Sigmoid colon (tissue), 7 donors: Measurements from ENCODE around the gene PLPPR1. TPM values are rescaled to one million over a fixed set of nuclear protein-coding genes. Genes with fewer than 3 reads are reported as not detected.

Experiments used
- DNase-seq: peaks from one replicate; pipeline ENCODE4 v3.0.0-alpha.2; 2019
- H3K27ac ChIP-seq, 4 donors: fragments of 200-600 bp; sonication (generic); one replicate each; pipeline ENCODE4 v1.5.1; 2016 to 2019; ENCODE audit warnings: mild to moderate bottlenecking in 1 of 4
- H3K27me3 ChIP-seq, 3 donors: fragments of 200-600 bp; sonication (generic); one replicate each; pipeline ENCODE4 v1.5.1; 2019; ENCODE audit warnings: mild to moderate bottlenecking in 1 of 3
- H3K36me3 ChIP-seq, 4 donors: fragments of 200-600 bp; sonication (generic); one replicate each; pipeline ENCODE4 v1.5.1; 2016 to 2019
- H3K4me1 ChIP-seq, 4 donors: fragments of 200-600 bp; sonication (generic); one replicate each; pipeline ENCODE4 v1.5.1; 2017 to 2019
- H3K4me3 ChIP-seq, 4 donors: fragments of 200-600 bp; sonication (generic); one replicate each; pipeline ENCODE4 v1.5.1; 2017 to 2019; ENCODE audit warnings: mild to moderate bottlenecking in 2 of 4, moderate library complexity in 1 of 4
- H3K9me3 ChIP-seq, 4 donors: fragments of 200-600 bp in 3 of 4; sonication (generic) in 3 of 4; one replicate each; pipeline versions ENCODE4 v1.5.1 to v1.6.1; 2013 to 2019
- EP300 ChIP-seq, 4 donors: sonication (generic); formaldehyde crosslinking; IDR thresholded peaks; one replicate each; pipeline ENCODE4 v1.6.1; 2017; ENCODE audit warnings: antibody characterized with exemption in 4 of 4
- POLR2A ChIP-seq, 2 donors: fragments of 450-650 bp; IDR thresholded peaks; one replicate each; pipeline ENCODE4 v1.6.1; 2016; ENCODE audit warnings: antibody characterized with exemption in 2 of 2, mild to moderate bottlenecking in 2 of 2, moderate library complexity in 2 of 2
- POLR2AphosphoS5 ChIP-seq, 4 donors: sonication (generic); formaldehyde crosslinking; IDR thresholded peaks; one replicate each; pipeline ENCODE4 v1.6.1; 2017; ENCODE audit warnings: antibody characterized with exemption in 4 of 4
- WGBS, 2 donors: extraction: QIAGEN DNeasy Blood & Tissue Kit; methylation state at CpG; one replicate each; pipeline ENCODE4 v1.1.7; 2013; 5-methylcytosine and 5-hydroxymethylcytosine counted together
- intact Hi-C: fragments of 100-400 bp; cut with DNase I; formaldehyde crosslinking; loops from one replicate; pipeline ENCODE4 v1.15.1; 2023
- polyA plus RNA-seq, 3 donors: library from polyadenylated mRNA; stranded (reverse); fragments of 200-250 nt; gene quantifications; one replicate each; pipeline ENCODE4 v1.2.3, GENCODE V29; 2013
- total RNA-seq, 4 donors: library from RNA; depleted of rRNA; stranded (reverse); fragments of >200 nt; gene quantifications; one replicate each; pipeline ENCODE4 v1.1.0, GENCODE V29; 2016
- TF ChIP-seq, protein P1 (sequence below), 4 experiments: fragments of 450-650 bp in 3 of 4; fragments of 200-600 bp in 1 of 4; IDR thresholded peaks; one replicate each; pipeline ENCODE4 v1.5.1; 2016 to 2019; ENCODE audit warnings: antibody characterized with exemption in 4 of 4, mild to moderate bottlenecking in 3 of 4, moderate library complexity in 2 of 4
- donor health status: healthy with polysubstance abuse.
- donor health status: Bipolar disorder and iron deficiency.
- donor health status: healthy.

The PLPPR1 gene
- total and polyA plus RNA-seq, 7 donors: 0.07 to 0.81 (median 0.38) TPM; not detected in 3

DNA sequence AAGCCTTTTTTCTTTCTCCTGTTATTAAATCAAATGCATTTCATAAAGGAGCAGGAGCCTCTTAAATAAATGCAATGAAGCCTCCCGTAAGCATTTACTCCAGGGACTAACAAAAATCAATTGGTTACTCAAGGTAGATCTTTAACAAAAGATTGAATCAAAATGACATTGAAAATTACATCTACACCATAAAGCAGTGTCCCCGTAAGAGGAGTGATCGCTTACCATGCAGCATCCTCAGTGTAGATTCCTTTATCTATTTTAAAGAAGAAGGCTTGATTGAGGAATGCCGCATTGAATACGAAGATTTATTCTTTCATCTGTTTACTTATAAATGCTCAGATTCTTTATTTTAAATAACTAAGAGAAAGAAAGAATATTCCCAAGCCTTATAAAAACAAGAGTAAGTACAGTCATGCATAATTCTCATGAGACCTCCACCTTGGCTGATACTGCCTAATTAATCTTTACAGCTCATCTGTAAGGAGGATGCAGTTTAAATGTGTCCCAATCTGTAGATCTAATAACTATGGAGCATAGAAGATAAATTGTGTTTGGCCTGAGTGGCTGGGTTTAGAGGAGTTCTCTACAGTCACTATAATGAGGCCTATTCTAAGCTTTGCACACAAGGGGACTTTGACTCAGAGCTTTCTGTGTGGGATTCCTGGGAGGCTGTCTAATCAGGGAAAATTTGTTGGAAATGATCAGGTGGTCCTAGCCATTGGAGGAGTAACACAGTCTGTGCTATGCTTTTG is 55.1 kb downstream of the PLPPR1 start:
- no peak overlapping the region for H3K4me3 ChIP-seq
- H3K4me1 ChIP-seq: no peaks in the 10 kb centered on the region
- H3K27me3 ChIP-seq: no peaks in the 10 kb centered on the region
- no peak overlapping the region for H3K27ac ChIP-seq
- WGBS, 2 donors: 95% methylated on average over 5 of the region's 5 CpGs
- no peaks in the 10 kb centered on the region for H3K36me3 ChIP-seq
- no peak for DNase-seq
- no peaks in the 10 kb centered on the region for H3K9me3 ChIP-seq
- intact Hi-C loops: no loop called here
- TF ChIP-seq EP300 (IDR thresholded peaks at IDR 0.05) (no peak), POLR2A (IDR thresholded peaks at IDR 0.05) (no peak), POLR2AphosphoS5 (IDR thresholded peaks at IDR 0.05) (no peak)
- TF ChIP-seq, protein P1, sequence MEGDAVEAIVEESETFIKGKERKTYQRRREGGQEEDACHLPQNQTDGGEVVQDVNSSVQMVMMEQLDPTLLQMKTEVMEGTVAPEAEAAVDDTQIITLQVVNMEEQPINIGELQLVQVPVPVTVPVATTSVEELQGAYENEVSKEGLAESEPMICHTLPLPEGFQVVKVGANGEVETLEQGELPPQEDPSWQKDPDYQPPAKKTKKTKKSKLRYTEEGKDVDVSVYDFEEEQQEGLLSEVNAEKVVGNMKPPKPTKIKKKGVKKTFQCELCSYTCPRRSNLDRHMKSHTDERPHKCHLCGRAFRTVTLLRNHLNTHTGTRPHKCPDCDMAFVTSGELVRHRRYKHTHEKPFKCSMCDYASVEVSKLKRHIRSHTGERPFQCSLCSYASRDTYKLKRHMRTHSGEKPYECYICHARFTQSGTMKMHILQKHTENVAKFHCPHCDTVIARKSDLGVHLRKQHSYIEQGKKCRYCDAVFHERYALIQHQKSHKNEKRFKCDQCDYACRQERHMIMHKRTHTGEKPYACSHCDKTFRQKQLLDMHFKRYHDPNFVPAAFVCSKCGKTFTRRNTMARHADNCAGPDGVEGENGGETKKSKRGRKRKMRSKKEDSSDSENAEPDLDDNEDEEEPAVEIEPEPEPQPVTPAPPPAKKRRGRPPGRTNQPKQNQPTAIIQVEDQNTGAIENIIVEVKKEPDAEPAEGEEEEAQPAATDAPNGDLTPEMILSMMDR (IDR thresholded peaks at IDR 0.05): no peak

DNA sequence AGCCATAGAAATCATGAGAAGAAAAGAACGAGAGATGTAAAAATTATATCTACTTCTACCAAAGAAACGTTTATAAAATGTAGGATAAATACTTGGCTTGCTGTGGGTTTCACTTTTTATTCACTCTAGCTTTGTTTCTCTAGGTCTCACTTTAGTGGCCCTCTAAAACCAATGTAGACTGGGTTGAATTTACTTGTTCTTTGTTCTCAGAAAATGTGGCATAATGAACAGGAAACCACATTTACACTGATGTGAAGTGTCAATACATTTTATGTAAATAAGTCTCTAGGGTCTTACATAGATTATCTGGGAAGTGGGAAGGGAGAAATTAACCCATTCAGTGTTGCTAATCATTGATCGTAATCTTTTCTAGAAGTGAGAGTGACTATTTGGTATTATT is 58.9 kb downstream of the PLPPR1 start:
- no peak for DNase-seq
- 63 to 70% methylated on average over 3 of the region's 3 CpGs for WGBS, 2 donors
- H3K27me3 ChIP-seq: no peaks in the 10 kb centered on the region
- TF ChIP-seq EP300 (IDR thresholded peaks at IDR 0.05) (no peak), POLR2A (IDR thresholded peaks at IDR 0.05) (no peak), POLR2AphosphoS5 (IDR thresholded peaks at IDR 0.05) (no peak)
- TF ChIP-seq, protein P1 (IDR thresholded peaks at IDR 0.05): no peak
- H3K4me1 ChIP-seq: no peaks in the 10 kb centered on the region
- H3K4me3 ChIP-seq: no peak overlapping the region
- H3K9me3 ChIP-seq: no peaks in the 10 kb centered on the region
- H3K27ac ChIP-seq: no peak overlapping the region
- no peaks in the 10 kb centered on the region for H3K36me3 ChIP-seq
- intact Hi-C loops: no loop called here

DNA sequence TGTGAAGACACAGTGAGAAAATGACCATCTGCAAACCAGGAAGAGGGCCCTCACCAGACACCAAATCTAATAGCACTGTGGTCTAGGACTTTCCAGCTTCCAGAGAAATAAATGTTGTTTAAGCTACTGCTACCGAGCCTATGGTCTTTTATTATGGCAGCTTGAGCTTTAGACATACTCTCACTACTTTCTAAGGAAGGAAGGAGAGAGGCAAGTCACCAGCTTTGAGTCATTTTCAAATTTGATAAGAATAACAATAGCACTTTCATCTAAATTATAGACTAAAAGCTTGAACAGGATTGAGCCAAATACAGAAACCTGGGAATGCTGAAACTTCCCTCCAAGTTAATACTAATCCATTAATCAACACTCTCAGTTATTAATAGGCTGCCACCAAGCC is 64.4 kb downstream of the PLPPR1 start:
- intact Hi-C loops: no loop called here
- no peaks in the 10 kb centered on the region for H3K27me3 ChIP-seq
- 81% methylated on average over 1 of the region's 1 CpG for WGBS, 2 donors
- TF ChIP-seq, protein P1 (IDR thresholded peaks at IDR 0.05): no peak
- TF ChIP-seq POLR2A (IDR thresholded peaks at IDR 0.05): no peak
- no peak for TF ChIP-seq POLR2AphosphoS5 (IDR thresholded peaks at IDR 0.05)
- no peak for TF ChIP-seq EP300 (IDR thresholded peaks at IDR 0.05)
- no peak for DNase-seq
- H3K36me3 ChIP-seq: no peaks in the 10 kb centered on the region
- H3K27ac ChIP-seq: no peak overlapping the region
- H3K4me1 ChIP-seq: no peaks in the 10 kb centered on the region
- H3K9me3 ChIP-seq: no peaks in the 10 kb centered on the region
- H3K4me3 ChIP-seq: no peak overlapping the region

DNA sequence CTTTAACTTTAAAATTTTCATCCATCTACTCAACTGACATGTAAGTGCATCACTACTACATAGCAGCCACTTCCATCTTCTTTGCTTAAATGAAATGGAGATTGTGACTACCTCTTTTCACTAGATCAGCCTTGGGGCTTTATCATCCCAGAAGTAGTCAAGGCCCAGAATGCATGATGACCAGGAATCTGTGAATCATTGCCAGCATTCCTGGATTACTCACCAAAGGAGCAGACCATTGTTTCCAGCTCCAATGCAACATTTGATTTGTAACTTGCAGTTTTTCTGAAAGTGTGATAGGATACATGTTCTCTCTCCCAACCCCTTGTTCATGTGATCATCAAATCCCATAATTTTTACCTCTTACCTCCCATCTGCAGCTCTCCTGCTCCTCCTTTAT is 65.1 kb downstream of the PLPPR1 start:
- TF ChIP-seq POLR2A (IDR thresholded peaks at IDR 0.05) (no peak), POLR2AphosphoS5 (IDR thresholded peaks at IDR 0.05) (no peak), EP300 (IDR thresholded peaks at IDR 0.05) (no peak)
- TF ChIP-seq, protein P1 (IDR thresholded peaks at IDR 0.05): no peak
- Histone ChIP-seq H3K36me3 (no peaks in the 10 kb centered on the region), H3K4me1 (no peaks in the 10 kb centered on the region), H3K27me3 (no peaks in the 10 kb centered on the region), H3K9me3 (no peaks in the 10 kb centered on the region), H3K27ac (no peak overlapping the region), H3K4me3 (no peak overlapping the region)
- intact Hi-C loops: no loop called here
- no peak for DNase-seq

DNA sequence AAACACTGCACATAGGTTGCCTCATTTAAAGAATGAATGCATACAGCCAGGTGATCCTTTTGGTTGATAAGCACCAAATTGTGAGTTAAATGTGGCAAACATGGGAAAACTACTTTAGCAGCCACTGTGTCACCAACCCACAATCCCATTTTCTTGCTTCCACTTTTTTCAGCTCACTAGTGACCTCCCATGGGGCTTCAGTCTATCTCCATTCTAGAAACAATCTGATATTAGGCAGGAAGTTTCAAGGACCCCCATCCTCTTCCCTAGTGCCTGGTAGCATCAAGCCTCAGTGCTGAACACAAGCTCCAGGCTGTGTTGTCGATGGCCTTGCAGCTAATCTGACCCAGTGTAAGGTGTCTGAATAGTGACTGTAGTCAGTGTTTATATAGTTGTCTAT is 66.2 kb downstream of the PLPPR1 start:
- Histone ChIP-seq H3K36me3 (no peaks in the 10 kb centered on the region), H3K4me3 (no peak overlapping the region), H3K9me3 (no peaks in the 10 kb centered on the region), H3K27me3 (no peaks in the 10 kb centered on the region), H3K27ac (no peak overlapping the region), H3K4me1 (no peaks in the 10 kb centered on the region)
- WGBS, 2 donors: 78 to 85% methylated on average over 1 of the region's 1 CpG
- TF ChIP-seq EP300 (IDR thresholded peaks at IDR 0.05): no peak
- TF ChIP-seq POLR2A (IDR thresholded peaks at IDR 0.05): no peak
- TF ChIP-seq, protein P1 (IDR thresholded peaks at IDR 0.05): no peak
- TF ChIP-seq POLR2AphosphoS5 (IDR thresholded peaks at IDR 0.05): no peak
- no peak for DNase-seq
- intact Hi-C loops: no loop called here
